ENCODE data around the gene GPRC5D.

Gene GPRC5D

DNA sequence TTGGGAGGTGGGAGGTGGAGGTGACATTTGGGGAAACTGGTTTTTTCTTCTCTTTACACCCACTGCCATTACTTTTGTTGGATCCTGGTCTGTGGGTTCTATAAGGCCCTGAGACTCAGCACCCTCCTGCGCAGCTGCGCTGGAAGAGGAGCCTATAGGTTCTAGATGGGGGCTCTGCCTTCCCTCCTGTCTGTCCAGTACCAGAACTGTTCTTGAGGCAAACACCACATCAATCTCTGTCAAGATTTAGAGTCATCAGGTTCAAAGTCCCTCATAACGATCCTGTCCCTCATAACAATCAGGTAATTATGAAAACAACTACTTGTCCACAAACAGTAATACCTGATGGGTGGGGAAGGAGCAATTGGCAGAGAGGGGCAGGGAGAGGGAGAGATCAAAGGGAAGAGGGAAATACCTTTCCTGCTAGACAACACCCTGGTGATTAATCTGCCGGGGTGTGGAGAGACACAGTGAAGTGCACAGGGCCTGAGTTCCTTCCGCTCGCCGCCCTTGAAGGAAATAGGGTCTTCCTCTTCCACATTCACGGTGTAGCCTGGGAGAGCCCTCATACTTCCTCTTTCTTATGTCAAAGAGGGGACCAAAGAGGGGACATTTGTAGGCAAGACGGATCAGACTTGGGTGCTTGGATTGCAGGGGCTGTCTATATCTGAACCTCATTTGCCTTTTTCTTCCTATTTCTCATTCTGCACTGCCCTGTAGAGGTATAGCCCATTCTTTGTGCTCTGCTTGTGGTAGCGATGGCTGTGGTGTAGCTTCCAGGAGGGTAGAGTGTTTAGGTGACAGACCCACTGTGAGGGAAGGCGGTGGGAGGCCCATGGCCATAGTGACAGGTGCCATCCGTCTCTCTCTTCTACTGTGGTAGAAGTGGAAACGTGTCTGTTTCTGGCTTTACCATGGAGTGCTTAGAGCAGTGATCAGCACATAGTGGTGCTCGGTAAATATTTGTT, 48.0 kb downstream of the GPRC5D start:
- DNase-seq = no peak

- DNase-seq = no peak
Measured at GRCh38 chr12:12902036-12902435, 49.9 kb downstream of the GPRC5D start.

- DNase-seq = no peak
Measured at GRCh38 chr12:12901158-12901791, 50.7 kb downstream of the GPRC5D start.

DNA sequence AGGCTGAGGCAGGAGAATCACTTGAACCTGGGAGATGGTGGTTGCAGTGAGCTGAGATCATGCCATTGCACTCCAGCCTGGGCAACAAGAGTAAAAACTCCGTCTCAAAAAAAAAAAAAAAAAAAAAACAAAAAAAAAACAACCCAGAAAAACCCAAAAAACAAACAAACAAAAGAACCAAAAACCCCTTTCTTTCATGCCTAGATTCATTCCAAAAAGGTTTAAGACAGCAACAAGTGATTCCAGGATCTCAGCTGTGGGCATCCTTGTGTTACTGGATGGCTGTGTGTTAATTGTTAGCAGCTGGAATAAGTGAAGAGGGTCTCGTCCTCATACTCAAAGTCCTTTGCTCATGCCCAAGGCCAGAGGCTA, 51.2 kb downstream of the GPRC5D start:
- no peak for DNase-seq

- no peak for DNase-seq
Measured at GRCh38 chr12:12899530-12900380, 52.2 kb downstream of the GPRC5D start.

- no peak for DNase-seq
Measured at GRCh38 chr12:12898911-12899511, 53.0 kb downstream of the GPRC5D start.

DNA sequence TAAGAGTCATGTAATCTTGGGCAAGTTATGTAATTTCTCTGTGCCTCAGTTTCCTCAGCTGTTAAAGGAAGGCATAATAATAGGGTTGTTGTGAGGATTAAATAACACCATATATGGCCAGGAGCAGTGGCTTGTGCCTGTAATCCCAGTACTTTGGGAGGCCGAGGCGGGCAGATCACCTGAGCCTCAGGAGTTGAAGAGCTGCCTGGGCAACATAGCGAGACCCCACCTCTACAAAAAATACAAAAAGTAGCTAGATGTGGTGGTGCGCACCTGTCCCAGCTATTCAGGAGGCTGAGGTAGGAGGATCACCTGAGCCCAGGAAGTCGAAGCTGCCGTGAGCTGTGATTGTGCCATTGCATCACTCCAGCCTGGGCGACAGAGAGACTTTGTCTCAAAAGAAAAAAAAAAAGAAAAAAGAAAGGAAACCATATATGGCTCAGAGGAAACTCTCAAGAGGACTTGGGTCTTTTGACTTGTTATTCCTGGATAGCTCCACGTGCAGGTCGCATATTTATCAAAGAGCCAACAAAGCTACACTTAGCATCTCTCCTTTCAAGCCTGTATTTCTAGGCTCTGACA, 53.7 kb downstream of the GPRC5D start:
- DNase-seq = no peak

DNA sequence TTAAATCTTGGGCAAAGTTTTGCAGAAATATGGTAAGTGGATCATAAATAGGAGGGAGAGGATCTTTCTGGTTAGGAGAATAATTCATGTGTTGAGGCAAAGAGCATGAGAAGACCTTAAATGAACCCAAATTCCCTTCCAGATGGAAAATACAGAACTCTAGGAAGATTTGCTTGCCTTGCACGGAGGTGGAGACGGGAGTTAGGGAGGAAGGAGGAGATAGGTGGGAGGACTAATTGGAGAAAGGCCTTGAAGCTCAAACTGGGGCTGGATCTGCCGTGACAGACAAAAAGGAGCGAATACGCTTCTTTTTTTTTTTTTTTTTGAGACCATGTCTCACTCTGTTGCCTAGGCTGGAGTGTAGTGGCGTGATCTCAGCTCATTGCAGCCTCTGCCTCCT, 54.7 kb downstream of the GPRC5D start:
- DNase-seq = no peak

DNA sequence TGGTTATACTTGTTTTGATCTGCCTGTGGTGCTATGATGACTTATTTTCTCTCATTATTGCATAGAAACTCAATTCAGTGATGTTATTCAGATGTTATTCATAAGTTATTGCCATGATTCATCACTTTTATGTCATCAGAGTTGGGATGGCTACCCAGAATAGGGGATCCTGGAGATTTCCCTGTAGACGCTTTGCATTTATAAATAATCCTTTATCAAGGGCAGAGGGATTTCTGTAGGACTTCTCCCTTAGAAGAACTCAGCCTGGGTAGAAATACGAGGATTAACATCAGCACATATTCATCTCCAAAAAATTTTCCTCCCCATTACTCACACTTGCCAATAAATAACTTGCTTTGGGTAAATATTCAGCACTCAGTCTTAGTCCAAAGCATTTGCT, 55.7 kb downstream of the GPRC5D start:
- no peak for DNase-seq

- no peak for DNase-seq
Measured at GRCh38 chr12:12893438-12893837, 58.5 kb downstream of the GPRC5D start.

- no peak for DNase-seq
Measured at GRCh38 chr12:12892681-12893141, 59.3 kb downstream of the GPRC5D start.

- no peak for DNase-seq
Measured at GRCh38 chr12:12891881-12892355, 60.1 kb downstream of the GPRC5D start.

GRCh38 chr12:12891080-12891880, 60.7 kb downstream of the GPRC5D start, which contains the start of gene GPRC5A:
TSS of gene GPRC5A (plus strand) at chr12:12891562. CDS start at chr12:12908250, 16,688 bp downstream.
- DNase-seq = peak; percentile 55
